GM19455 (cell line): ENCODE results near the gene CHRNB1.
"Not testable (repeated sequence)": the region's sequence is repeated elsewhere in the genome, so short reads cannot be mapped to it uniquely, and the experiment has no call there.

Source experiments
- ATAC-seq: cut with Tn5 transposase; IDR thresholded peaks from one replicate; pipeline ENCODE4 v1.9.1; 2021; ENCODE audit not compliant: unreplicated experiment

The CHRNB1 gene

GRCh38 chr17:7466318-7466638 lies 21.4 kb downstream of the CHRNB1 start:
- no peak for ATAC-seq

- ATAC-seq, result no peak
Observed at GRCh38 chr17:7466639-7467341, 21.9 kb downstream of the CHRNB1 start.

- no peak for ATAC-seq
Observed at GRCh38 chr17:7467498-7467897, 22.6 kb downstream of the CHRNB1 start.

DNA sequence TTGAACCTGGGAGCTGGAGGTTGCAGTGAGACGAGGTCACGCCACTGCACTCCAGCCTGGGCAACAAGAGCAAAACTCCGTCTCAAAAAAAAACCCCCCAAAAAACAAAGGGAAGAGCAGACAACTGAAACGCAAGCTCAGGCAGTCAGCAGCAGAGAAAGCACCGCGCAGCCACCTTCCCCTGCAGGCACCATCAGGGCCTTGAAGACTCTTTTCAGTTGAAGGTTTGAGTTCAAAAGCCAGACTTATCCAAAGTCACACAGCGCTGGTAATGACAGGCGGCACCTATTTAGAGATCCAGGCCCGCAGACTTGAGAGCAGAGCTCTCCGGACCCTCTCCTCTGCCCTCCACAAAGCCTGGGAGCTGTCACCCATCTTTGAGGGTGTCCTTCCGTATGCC lies 23.4 kb downstream of the CHRNB1 start:
- no peak for ATAC-seq

DNA sequence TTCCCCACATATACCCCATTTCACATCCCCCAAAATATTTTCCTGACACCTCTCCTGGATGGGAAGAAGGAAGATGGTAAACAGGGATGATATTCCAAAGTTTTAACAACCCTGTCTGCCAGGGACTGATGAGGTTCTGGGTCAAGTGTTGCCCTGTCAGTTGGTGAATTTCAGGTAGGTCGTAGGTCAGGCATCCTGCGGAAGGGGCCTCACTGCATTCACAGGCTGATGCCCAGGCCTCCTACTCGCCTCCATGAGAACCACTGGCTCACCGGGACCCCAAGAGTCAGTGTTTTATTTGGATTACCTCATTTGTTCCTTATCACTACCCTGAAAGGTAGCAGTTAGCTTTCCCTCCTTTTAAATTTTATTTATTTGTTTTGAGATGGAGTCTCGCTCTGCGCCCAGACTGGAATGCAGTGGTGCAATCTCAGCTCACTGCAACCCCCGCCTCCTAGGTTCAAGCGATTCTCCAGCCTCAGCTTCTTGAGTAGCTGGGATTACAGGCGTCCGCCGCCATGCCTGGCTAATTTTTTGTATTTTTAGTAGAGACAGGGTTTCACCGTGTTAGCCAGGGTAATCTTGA lies 24.0 kb downstream of the CHRNB1 start:
- ATAC-seq, result no peak

DNA sequence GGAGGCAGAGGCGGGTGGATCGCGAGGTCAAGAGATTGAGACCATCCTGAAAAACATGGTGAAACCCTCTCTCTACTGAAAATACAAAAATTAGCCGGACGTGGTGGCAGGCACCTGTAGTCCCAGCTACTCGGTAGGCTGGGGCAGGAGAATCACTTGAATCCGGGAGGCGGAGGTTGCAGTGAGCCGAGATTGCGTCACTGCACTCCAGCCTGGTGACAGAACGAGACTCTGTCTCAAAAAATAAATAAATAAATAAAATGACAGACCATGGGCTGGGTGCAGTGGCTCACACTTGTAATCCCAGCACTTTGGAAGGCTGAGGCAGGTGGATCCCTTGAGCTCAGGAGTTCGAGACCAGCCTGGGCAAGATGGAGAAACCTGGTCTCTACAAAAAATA lies 25.0 kb downstream of the CHRNB1 start:
- not testable (repeated sequence) for ATAC-seq

DNA sequence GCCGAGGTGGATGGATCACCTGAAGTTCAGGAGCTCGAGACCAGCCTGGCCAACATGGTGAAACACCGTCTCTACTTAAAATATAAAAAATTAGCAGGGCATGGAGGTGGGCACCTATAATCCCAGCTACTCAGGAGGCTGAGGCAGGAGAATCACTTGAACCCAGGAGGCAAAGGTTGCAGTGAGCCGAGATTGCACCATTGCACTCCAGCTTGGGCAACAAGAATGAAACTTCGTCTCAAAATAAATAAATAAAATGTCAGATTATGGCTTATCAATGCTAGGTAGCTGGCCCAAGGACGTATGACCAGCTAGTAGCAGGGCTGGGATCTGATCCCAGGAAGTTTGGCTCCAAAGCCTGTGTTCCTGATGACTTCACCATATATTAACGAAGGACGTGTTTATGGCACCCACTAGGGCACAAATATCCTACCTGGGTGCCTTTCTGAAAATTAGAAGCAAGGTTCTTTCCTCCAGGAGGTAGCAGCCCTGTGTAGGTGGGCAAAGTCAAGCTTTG lies 25.7 kb downstream of the CHRNB1 start:
- not testable (repeated sequence) for ATAC-seq

- no peak for ATAC-seq
Observed at GRCh38 chr17:7471729-7472128, 26.9 kb downstream of the CHRNB1 start.

DNA sequence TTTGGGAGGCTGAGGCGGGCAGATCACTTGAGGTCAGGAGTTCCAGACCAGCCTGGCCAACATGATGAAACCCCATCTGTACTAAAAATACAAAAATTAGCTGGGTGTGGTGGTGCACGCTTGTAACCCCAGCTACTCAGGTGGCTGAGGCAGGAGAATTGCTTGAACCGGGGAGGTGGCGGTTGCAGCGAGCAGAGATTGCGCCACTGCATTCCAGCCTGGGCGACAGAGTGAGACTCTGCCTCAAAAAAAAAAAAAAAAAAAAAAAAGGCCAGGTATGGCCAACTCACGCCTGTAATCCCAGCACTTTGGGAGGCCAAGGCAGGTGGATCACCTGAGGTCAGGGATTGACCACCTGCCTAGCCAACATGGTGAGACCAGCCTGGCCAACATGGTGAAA lies 29.9 kb downstream of the CHRNB1 start:
- not testable (repeated sequence) for ATAC-seq

- no peak for ATAC-seq
Observed at GRCh38 chr17:7475764-7476422, 31.0 kb downstream of the CHRNB1 start.

DNA sequence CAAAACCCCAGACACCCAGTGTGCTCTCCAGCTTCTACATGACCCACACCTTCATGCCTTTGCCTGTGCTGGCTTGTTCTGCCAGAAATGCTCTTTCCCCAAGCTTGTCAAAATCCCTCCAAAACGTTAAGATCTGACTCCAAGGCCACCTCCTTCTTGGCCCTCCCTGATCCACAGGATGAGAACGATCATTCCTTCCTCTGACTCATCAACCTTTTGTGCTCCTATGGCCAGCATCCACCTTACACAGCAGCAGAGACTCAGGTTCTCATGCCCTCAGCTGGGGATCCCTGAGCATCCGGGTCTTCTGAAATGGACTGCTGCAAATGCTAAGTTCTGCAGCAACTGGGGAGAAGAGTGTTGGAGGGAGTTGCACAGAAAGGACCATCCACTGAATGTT lies 31.6 kb downstream of the CHRNB1 start:
- no peak for ATAC-seq

GRCh38 chr17:7476951-7477350 lies 32.1 kb downstream of the CHRNB1 start:
- ATAC-seq, result no peak

DNA sequence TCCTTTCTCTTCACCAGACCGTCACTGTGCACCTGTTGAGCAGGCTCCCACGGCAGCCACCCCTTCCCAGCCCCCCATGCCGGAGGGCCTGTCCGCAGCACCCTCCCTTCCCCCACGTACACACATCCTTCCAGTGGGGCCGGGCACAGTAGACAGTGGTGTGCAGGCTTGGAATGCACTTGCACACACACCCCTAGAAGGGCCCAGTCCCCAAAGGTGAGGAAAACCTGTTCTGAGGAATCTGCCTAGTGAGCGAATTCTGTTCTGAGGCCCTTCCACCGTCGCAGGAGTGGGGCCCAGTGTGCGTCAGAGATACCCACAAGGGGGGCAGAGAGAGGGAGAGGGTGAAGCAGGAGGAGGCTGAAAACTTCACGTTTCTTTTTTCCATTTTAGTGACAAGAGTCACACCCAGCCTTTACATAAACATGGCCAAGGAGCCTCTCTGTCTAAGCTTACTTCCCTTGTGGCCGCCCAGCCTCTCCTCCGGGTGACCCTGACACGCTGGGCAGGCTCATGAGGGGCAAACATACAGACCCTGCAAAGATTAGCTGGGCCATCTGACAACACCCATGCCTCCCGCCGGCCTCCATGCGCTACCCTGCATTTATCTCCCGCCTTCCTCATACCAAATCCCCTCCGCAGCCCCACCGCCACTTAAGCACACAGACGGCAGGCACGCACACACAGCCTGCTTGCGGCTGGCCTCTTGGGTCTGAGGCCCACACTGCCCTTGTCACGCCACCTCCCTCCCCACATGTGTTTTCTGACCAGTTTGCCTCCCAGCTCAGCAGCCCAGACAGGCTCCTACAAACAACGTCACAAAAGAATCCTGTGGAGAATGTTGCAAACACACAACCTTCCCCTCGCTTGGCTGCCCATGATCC lies 32.8 kb downstream of the CHRNB1 start:
- ATAC-seq, result no peak

GRCh38 chr17:7478276-7479212 lies 33.7 kb downstream of the CHRNB1 start:
- ATAC-seq, result no peak

GRCh38 chr17:7479213-7480088 lies 34.6 kb downstream of the CHRNB1 start, which contains the start of gene ZBTB4:
ZBTB4 (minus strand) TSS chr17:7479631; CDS start chr17:7466801, 12,830 bp downstream.
- no peak for ATAC-seq

- ATAC-seq, result no peak
Observed at GRCh38 chr17:7480089-7480384, 35.2 kb downstream of the CHRNB1 start.

- not testable (repeated sequence) for ATAC-seq
Observed at GRCh38 chr17:7481275-7481674, 36.4 kb downstream of the CHRNB1 start, which contains the start of gene SLC35G6. SLC35G6 (plus strand) TSS chr17:7481446; CDS start chr17:7481517, 71 bp downstream.

DNA sequence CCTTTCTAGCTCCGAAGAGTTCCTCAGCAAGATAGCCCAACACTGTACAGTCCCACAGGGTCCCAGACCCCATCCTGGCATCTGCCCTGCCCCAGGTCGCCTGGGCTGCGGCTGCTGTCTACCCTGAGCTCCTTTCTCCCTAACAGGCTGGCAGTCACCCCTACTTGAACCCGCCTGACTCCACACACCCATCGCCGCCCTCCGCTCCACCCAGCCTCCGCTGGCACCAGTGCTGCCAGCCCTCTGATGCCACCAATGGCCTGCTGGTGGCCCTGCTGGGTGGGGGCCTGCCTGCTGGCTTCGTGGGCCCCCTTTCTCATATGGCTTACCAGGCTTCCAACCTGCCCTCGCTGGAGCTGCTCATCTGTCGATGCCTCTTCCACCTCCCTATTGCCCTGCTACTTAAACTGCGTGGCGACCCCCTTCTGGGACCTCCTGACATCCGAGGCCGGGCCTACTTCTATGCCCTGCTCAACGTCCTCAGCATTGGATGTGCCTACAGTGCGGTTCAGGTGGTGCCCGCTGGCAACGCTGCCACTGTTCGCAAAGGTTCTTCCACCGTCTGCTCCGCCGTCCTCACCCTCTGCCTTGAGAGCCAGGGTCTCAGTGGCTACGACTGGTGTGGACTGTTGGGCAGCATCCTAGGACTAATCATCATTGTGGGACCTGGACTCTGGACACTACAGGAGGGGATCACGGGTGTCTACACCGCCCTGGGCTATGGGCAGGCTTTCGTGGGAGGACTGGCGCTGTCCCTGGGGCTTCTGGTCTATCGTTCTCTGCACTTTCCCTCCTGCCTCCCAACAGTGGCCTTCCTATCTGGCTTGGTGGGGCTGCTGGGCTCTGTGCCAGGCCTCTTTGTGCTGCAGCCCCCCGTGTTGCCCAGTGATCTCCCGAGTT lies 37.2 kb downstream of the CHRNB1 start:
- not testable (repeated sequence) for ATAC-seq
